Endothelial cell of umbilical vein (primary cell): ENCODE results near the gene IFITM5. TPM values are rescaled to one million over a fixed set of nuclear protein-coding genes. Genes with fewer than 3 reads are reported as not detected.

Source experiments
- BruUV-seq: library from RNA; stranded (reverse); fragments of 400-500 nt; replicated peaks from 2 replicates; lab custom pipeline; 2021; lab: Mats Ljungman, UMichigan
- CTCF ChIA-PET: fragments of 300-600, 350-600 bp; sonication (Branson Sonifier 250); formaldehyde crosslinking; loops from one replicate; lab custom pipeline; 2021; ENCODE audit warnings: antibody characterized with exemption, inconsistent platforms; lab: Charles Lee
- POLR2A ChIA-PET: fragments of 300-600, 350-600 bp; sonication (Branson Sonifier 250); formaldehyde crosslinking; loops from one replicate; lab custom pipeline; 2021; ENCODE audit warnings: antibody characterized with exemption, inconsistent platforms; lab: Charles Lee
- DNase-seq: peaks from one replicate; pipeline ENCODE4 v3.0.0-alpha.2; 2011; ENCODE audit warnings: low read depth, low spot score
- FAIRE-seq: peaks from 2 replicates; lab custom pipeline; 2011; peaks lifted over from hg19 to GRCh38; lab: Jason Lieb, UNC
- H2AFZ ChIP-seq: 2 replicates; pipeline ENCODE4 v1.6.0; 2012; ENCODE audit warnings: low read depth, low read length, control low read depth, inconsistent platforms
- H3K27ac ChIP-seq: 2 replicates; pipeline ENCODE4 v1.5.1; 2011; ENCODE audit warnings: low read depth, mild to moderate bottlenecking, control low read depth, low read length, moderate library complexity; ENCODE audit not compliant: insufficient read depth
- H3K27me3 ChIP-seq, 2 experiments: 2 replicates each; pipeline versions ENCODE4 v1.6.0 to v1.6.1; 2011; ENCODE audit warnings: low read length in 2 of 2, mixed read lengths in 1 of 2; ENCODE audit not compliant: control insufficient read depth in 2 of 2, insufficient read depth in 2 of 2
- H3K36me3 ChIP-seq, 2 experiments: 2 replicates in 1 of 2; 3 replicates in 1 of 2; pipeline ENCODE4 v1.5.1; 2011; ENCODE audit warnings: low read length in 2 of 2, mild to moderate bottlenecking in 1 of 2, moderate library complexity in 1 of 2; ENCODE audit not compliant: control insufficient read depth in 2 of 2, insufficient read depth in 2 of 2; ENCODE audit errors: extremely low read depth in 1 of 2
- H3K4me1 ChIP-seq: 3 replicates; pipeline ENCODE4 v1.5.1; 2011; ENCODE audit warnings: mild to moderate bottlenecking, low read length; ENCODE audit not compliant: control insufficient read depth, insufficient read depth; ENCODE audit errors: extremely low read depth
- H3K4me2 ChIP-seq: 2 replicates; pipeline ENCODE4 v1.6.1; 2011; ENCODE audit warnings: low read length, control low read depth, mixed read lengths; ENCODE audit not compliant: insufficient read depth
- H3K4me3 ChIP-seq, 3 experiments: fragments of 200-600 bp in 1 of 3; sonication (generic), shearing (Covaris generic) in 1 of 3; replicated peaks in 1 of 3; 2 replicates each; pipeline ENCODE4 v1.5.1; 2011 to 2016; ENCODE audit warnings: control low read depth in 3 of 3, low read length in 3 of 3, mild to moderate bottlenecking in 2 of 3, inconsistent platforms in 1 of 3, low read depth in 1 of 3, moderate library complexity in 1 of 3; ENCODE audit not compliant: insufficient read depth in 1 of 3
- H3K79me2 ChIP-seq: 2 replicates; pipeline ENCODE4 v1.6.0; 2012; ENCODE audit warnings: low read length, inconsistent platforms; ENCODE audit not compliant: control insufficient read depth, insufficient read depth
- H3K9ac ChIP-seq: replicated peaks from 2 replicates; pipeline ENCODE3; 2011; ENCODE audit warnings: low read length, control low read depth; ENCODE audit not compliant: insufficient read depth; ENCODE audit errors: extremely low read depth
- H3K9me1 ChIP-seq: replicated peaks from 3 replicates; pipeline ENCODE4 v1.6.0; 2011; ENCODE audit warnings: mild to moderate bottlenecking, low read length; ENCODE audit not compliant: control insufficient read depth, insufficient read depth; ENCODE audit errors: extremely low read depth
- H3K9me3 ChIP-seq: replicated peaks from 2 replicates; pipeline ENCODE4 v1.5.1; 2012; ENCODE audit warnings: low read length, inconsistent platforms; ENCODE audit not compliant: control insufficient read depth, insufficient read depth
- H4K20me1 ChIP-seq: replicated peaks from 2 replicates; pipeline ENCODE3; 2011; ENCODE audit warnings: mild to moderate bottlenecking, low read length; ENCODE audit not compliant: control insufficient read depth, insufficient read depth; ENCODE audit errors: extremely low read depth
- EZH2 ChIP-seq: IDR thresholded peaks from 2 replicates; pipeline ENCODE4 v1.6.1; 2012; ENCODE audit warnings: borderline replicate concordance, low read depth, mild to moderate bottlenecking, moderate library complexity, low read length, inconsistent platforms; ENCODE audit not compliant: severe bottlenecking
- FOS ChIP-seq: IDR thresholded peaks from 2 replicates; pipeline ENCODE4 v1.6.1; 2011; ENCODE audit warnings: mild to moderate bottlenecking, low read length, moderate library complexity, borderline replicate concordance; ENCODE audit not compliant: insufficient read depth
- GATA2 ChIP-seq: IDR thresholded peaks from 2 replicates; pipeline ENCODE4 v1.7.0; 2011; ENCODE audit warnings: low read depth, mild to moderate bottlenecking, moderate library complexity, mixed read lengths, low read length; ENCODE audit not compliant: insufficient read length, insufficient read depth
- JUN ChIP-seq: IDR thresholded peaks from 2 replicates; pipeline ENCODE4 v1.6.1; 2011; ENCODE audit warnings: borderline replicate concordance, low read depth; ENCODE audit not compliant: insufficient read length, insufficient read depth
- MYC ChIP-seq: IDR thresholded peaks from one replicate; pipeline ENCODE4 v1.6.1; 2011; ENCODE audit warnings: mild to moderate bottlenecking, low read depth, low read length
- POLR2A ChIP-seq: IDR thresholded peaks from 2 replicates; pipeline ENCODE4 v1.6.1; 2012; ENCODE audit warnings: low read depth, mild to moderate bottlenecking, control low read depth, low read length
- POLR2AphosphoS5 ChIP-seq: IDR thresholded peaks from 2 replicates; pipeline ENCODE4 v1.6.1; 2012; ENCODE audit warnings: low read depth, mild to moderate bottlenecking, control low read depth, low read length, moderate library complexity; ENCODE audit not compliant: insufficient read depth
- dilution Hi-C: fragments of 300-500 bp; cut with MboI; formaldehyde crosslinking; loops from one replicate; pipeline ENCODE4 v1.15.0; 2019; ENCODE audit warnings: low sequenced_read_pairs; ENCODE audit not compliant: extremely low pct_ligation_motif_present
- intact Hi-C: fragments of 100-400 bp; cut with micrococcal nuclease; formaldehyde crosslinking; loops from one replicate; pipeline ENCODE4 v1.10.0; 2022
- polyA plus RNA-seq, 4 experiments: library from polyadenylated mRNA; depleted of rRNA in 3 of 4; stranded (reverse) in 3 of 4; unstranded in 1 of 4; fragments of >200 nt; gene quantifications; 2 replicates each; pipeline versions ENCODE4 v1.2.1 to v1.2.3, GENCODE V29; 2011 to 2012; ENCODE audit warnings: missing spikeins in 1 of 4
- total RNA-seq: library from RNA; stranded (reverse); gene quantifications from 2 replicates; pipeline ENCODE4 v1.2.3, GENCODE V29; 2021
- TF ChIP-seq, protein P1 (sequence below): IDR thresholded peaks from 2 replicates; pipeline ENCODE4 v1.6.1; 2011; ENCODE audit not compliant: insufficient read depth, insufficient read length
- TF ChIP-seq, protein P2 (sequence below), 2 donors: IDR thresholded peaks; 1 replicate in 1 of 2; 2 replicates in 1 of 2; pipeline ENCODE4 v1.5.1; 2011; ENCODE audit warnings: low read length in 2 of 2, mild to moderate bottlenecking in 2 of 2, moderate library complexity in 2 of 2, control low read depth in 1 of 2, inconsistent platforms in 1 of 2, low read depth in 1 of 2; ENCODE audit not compliant: insufficient read depth in 1 of 2; ENCODE audit errors: extremely low read depth in 1 of 2

Gene IFITM5
- total and polyA plus RNA-seq, 2 donors (not counting 3 experiments of a cell fraction or from before 2014, with no cell fraction given), result not detected

DNA sequence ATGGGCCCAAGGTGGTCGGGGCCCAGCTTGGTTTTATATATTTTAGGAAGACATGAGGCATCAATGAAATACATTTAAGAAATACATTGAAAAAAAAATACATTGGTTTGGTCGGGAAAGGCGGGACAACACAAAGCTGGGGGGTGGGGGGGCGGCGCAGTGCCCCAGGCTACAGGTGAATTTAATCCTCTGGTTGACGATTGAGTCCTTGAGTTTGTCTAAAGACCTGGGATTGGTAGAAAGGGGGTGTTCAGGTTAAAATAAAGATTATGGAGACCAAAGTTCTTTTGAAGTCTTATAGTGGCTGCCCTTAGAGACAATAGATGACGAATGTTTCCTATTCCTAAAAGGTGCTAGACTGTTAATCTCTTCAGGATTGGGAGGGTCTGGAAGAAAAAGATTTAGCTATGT is 17.6 kb upstream of the IFITM5 start:
- no peak overlapping the region for H3K4me2 ChIP-seq
- CTCF ChIA-PET, result interaction anchor here (0.8 to 2.2 kb wide), 7 partner anchors 9 to 202 kb away, joined by 3 to 11 read pairs (median 4); partner anchors contain the start of gene IFITM2

DNA sequence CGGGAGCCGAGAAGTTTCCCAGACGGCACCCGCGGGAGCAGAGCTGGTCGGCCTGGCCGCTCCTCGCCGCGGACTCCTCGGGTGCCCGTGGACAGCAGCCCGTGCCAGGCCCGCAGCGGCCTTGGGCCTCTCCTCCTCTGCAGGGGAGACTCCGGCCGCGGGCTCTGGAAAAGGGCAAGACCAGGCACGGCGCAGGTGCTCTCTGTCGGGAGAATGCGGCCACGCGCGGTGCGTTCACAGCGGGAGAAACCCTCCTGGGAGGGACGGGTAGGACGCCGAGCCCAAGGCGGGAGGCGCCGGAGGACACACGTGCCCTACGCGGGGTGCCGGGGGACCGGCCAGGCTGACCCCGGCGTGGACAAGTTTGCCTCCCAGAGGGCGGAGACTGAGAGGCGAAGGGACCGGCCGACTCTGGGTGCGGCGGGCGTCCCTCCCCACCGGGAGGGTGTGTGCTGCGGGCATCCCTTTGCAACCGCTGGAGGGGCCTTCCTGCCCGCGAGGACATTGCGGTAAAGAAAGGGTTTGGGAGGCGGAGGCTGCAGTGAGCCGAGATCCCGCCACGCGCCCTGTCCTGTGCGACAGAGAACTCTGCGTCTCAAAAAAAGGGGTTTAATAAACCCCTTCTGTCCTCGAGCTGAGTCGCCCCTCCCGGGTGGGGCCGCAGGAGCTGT is 16.8 kb upstream of the IFITM5 start:
- no peak for FAIRE-seq
- Histone ChIP-seq H3K36me3 (no peaks in the 10 kb centered on the region), H3K4me2 (no peak overlapping the region), H3K9me3 (no peaks in the 10 kb centered on the region), H3K4me3 (no peak overlapping the region), H3K4me1 (peaks cover 7% of the 10 kb centered on the region), H3K9ac (no peak overlapping the region), H3K79me2 (peaks cover 12% of the 10 kb centered on the region), H3K27ac (no peak overlapping the region), H3K27me3 (peaks cover 19 to 28% of the 10 kb centered on the region in 2 experiments), H4K20me1 (no peaks in the 10 kb centered on the region), H2AFZ (no peak overlapping the region), H3K9me1 (no peaks in the 10 kb centered on the region)
- intact Hi-C loops, result no loop called here
- POLR2A ChIA-PET, result no interaction called here
- dilution Hi-C loops, result no loop called here
- no TSS peak for BruUV-seq
- TF ChIP-seq POLR2A, result no peak
- no peak for TF ChIP-seq POLR2AphosphoS5
- no peak for TF ChIP-seq GATA2
- no peak for TF ChIP-seq FOS
- peak; percentile 100 for TF ChIP-seq EZH2
- no peak for TF ChIP-seq JUN
- TF ChIP-seq, protein P1, sequence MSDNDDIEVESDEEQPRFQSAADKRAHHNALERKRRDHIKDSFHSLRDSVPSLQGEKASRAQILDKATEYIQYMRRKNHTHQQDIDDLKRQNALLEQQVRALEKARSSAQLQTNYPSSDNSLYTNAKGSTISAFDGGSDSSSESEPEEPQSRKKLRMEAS, result no peak
- TF ChIP-seq, protein P2, sequence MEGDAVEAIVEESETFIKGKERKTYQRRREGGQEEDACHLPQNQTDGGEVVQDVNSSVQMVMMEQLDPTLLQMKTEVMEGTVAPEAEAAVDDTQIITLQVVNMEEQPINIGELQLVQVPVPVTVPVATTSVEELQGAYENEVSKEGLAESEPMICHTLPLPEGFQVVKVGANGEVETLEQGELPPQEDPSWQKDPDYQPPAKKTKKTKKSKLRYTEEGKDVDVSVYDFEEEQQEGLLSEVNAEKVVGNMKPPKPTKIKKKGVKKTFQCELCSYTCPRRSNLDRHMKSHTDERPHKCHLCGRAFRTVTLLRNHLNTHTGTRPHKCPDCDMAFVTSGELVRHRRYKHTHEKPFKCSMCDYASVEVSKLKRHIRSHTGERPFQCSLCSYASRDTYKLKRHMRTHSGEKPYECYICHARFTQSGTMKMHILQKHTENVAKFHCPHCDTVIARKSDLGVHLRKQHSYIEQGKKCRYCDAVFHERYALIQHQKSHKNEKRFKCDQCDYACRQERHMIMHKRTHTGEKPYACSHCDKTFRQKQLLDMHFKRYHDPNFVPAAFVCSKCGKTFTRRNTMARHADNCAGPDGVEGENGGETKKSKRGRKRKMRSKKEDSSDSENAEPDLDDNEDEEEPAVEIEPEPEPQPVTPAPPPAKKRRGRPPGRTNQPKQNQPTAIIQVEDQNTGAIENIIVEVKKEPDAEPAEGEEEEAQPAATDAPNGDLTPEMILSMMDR (IDR thresholded peaks at IDR 0.05; ENCODE audit: extremely low read depth in 1 of 2, insufficient read depth in 1 of 2, low read depth in 1 of 2, low read length in 2 of 2), result no peak
- CTCF ChIA-PET, result interaction anchor here (1.2 to 2.2 kb wide), 4 partner anchors 8 to 81 kb away, joined by 4 to 11 read pairs (median 6); partner anchors contain the start of gene IFITM2
- no peak for DNase-seq

More for the DNA sequence above, 17.6 kb upstream of the IFITM5 start:
- Histone ChIP-seq H3K9me1 (no peaks in the 10 kb centered on the region), H3K9me3 (no peaks in the 10 kb centered on the region), H3K27ac (no peak overlapping the region), H3K36me3 (no peaks in the 10 kb centered on the region), H3K27me3 (peaks cover 19 to 28% of the 10 kb centered on the region in 2 experiments), H3K79me2 (peaks cover 12% of the 10 kb centered on the region), H3K4me3 (no peak overlapping the region), H3K4me1 (peaks cover 7% of the 10 kb centered on the region), H2AFZ (no peak overlapping the region), H3K9ac (no peak overlapping the region), H4K20me1 (no peaks in the 10 kb centered on the region)
- POLR2A ChIA-PET, result interaction anchor here (1.2 kb wide), 1 partner anchor 39 kb away, joined by 4 read pairs; no protein-coding TSS in a partner anchor
- no peak for TF ChIP-seq POLR2A
- TF ChIP-seq EZH2, result no peak
- TF ChIP-seq, protein P1, result no peak
- TF ChIP-seq MYC, result no peak
- no peak for TF ChIP-seq POLR2AphosphoS5
- no peak for TF ChIP-seq JUN
- dilution Hi-C loops (no loop called here), intact Hi-C loops (no loop called here)
- no TSS peak for BruUV-seq
- DNase-seq (no peak), FAIRE-seq (no peak)
